LHCN-M2 (cell line): ENCODE data around the gene TMEM203. TPM values are rescaled to one million over a fixed set of nuclear protein-coding genes. Genes with fewer than 3 reads are reported as not detected.

ENCODE experiments used
- DNase-seq: peaks from one replicate; pipeline ENCODE4 v3.0.0-alpha.2; 2012; ENCODE audit warnings: low read depth
- total RNA-seq: library from RNA; depleted of rRNA; stranded (reverse); fragments of >200 nt; gene quantifications from 2 replicates; pipeline ENCODE4 v1.2.3, GENCODE V29; 2014

Gene TMEM203
- total RNA-seq, 1 experiment from 2014 or later = 50.1 TPM

- DNase-seq = no peak
Measured at GRCh38 chr9:137230705-137231371, 25.4 kb upstream of the TMEM203 start, which contains the start of gene SLC34A3. Gene SLC34A3 (plus strand): TSS chr9:137230901. CDS start chr9:137231703, 802 bp downstream.

- DNase-seq = no peak
Measured at GRCh38 chr9:137229903-137230704, 24.7 kb upstream of the TMEM203 start.

GRCh38 chr9:137228968-137229896 lies 23.8 kb upstream of the TMEM203 start:
- DNase-seq = no peak

GRCh38 chr9:137228506-137228967 lies 23.1 kb upstream of the TMEM203 start:
- DNase-seq = no peak

- no peak for DNase-seq
Measured at GRCh38 chr9:137227853-137228505, 22.5 kb upstream of the TMEM203 start.

- peak; percentile 67 for DNase-seq
Measured at GRCh38 chr9:137227054-137227852, 21.8 kb upstream of the TMEM203 start, which contains the start of gene RNF224. Gene RNF224 (plus strand): TSS chr9:137227502. CDS start chr9:137228336, 834 bp downstream.

- DNase-seq = peak; percentile 27
Measured at GRCh38 chr9:137226338-137227053, 21.0 kb upstream of the TMEM203 start.

GRCh38 chr9:137225699-137226331 lies 20.4 kb upstream of the TMEM203 start:
- DNase-seq = no peak

- peak; percentile 62 for DNase-seq
Measured at GRCh38 chr9:137224830-137225694, 19.6 kb upstream of the TMEM203 start, which contains the start of gene CYSRT1. Gene CYSRT1 (plus strand): TSS chr9:137225174. CDS start chr9:137225622, 448 bp downstream.

- DNase-seq = peak; percentile 97
Measured at GRCh38 chr9:137223078-137223970, 17.9 kb upstream of the TMEM203 start.

- DNase-seq = no peak
Measured at GRCh38 chr9:137222190-137223077, 17.0 kb upstream of the TMEM203 start, which contains the start of gene RNF208. Gene RNF208 (minus strand): TSS chr9:137222240. CDS start chr9:137221212, 1,028 bp downstream.

GRCh38 chr9:137221506-137222111 lies 16.2 kb upstream of the TMEM203 start:
- DNase-seq = no peak

GRCh38 chr9:137221095-137221505 lies 15.7 kb upstream of the TMEM203 start:
- no peak for DNase-seq

- no peak for DNase-seq
Measured at GRCh38 chr9:137220317-137221094, 15.1 kb upstream of the TMEM203 start.
